Stimulated activated CD4-positive, alpha-beta T cell treated with anti-CD3 and anti-CD28 coated beads, TNF-alpha, amount 100 ng/mL, for 4 hours (primary cell): ENCODE results near the gene ARHGEF1.

ENCODE experiments used
- DNase-seq, 3 experiments: peaks; one replicate each; pipeline ENCODE4 v3.0.0-alpha.2; 2020; ENCODE audit warnings: low read depth in 3 of 3

The ARHGEF1 gene

GRCh38 chr19:41918653-41919244, 35.8 kb downstream of the ARHGEF1 start:
- no peak for DNase-seq

GRCh38 chr19:41919948-41920712, 37.1 kb downstream of the ARHGEF1 start:
- no peak for DNase-seq

- DNase-seq = no peak
Observed at GRCh38 chr19:41920882-41921576, 38.0 kb downstream of the ARHGEF1 start.

GRCh38 chr19:41921577-41922576, 38.9 kb downstream of the ARHGEF1 start:
- no peak for DNase-seq

- DNase-seq = no peak
Observed at GRCh38 chr19:41922585-41922984, 39.6 kb downstream of the ARHGEF1 start.

- no peak for DNase-seq
Observed at GRCh38 chr19:41923045-41923788, 40.2 kb downstream of the ARHGEF1 start.

GRCh38 chr19:41924151-41925145, 41.5 kb downstream of the ARHGEF1 start:
- no peak for DNase-seq

GRCh38 chr19:41925208-41926003, 42.4 kb downstream of the ARHGEF1 start:
- DNase-seq = no peak

- no peak for DNase-seq
Observed at GRCh38 chr19:41926028-41926762, 43.2 kb downstream of the ARHGEF1 start.

GRCh38 chr19:41926763-41927496, 43.9 kb downstream of the ARHGEF1 start:
- no peak for DNase-seq

- DNase-seq = no peak
Observed at GRCh38 chr19:41927497-41928192, 44.7 kb downstream of the ARHGEF1 start.

GRCh38 chr19:41928221-41928683, 45.3 kb downstream of the ARHGEF1 start, which contains the start of gene ERFL:
TSS of gene ERFL (minus strand) at chr19:41928449. CDS start at chr19:41912919, 15,530 bp downstream.
- DNase-seq = no peak

GRCh38 chr19:41928754-41929535, 46.0 kb downstream of the ARHGEF1 start:
- no peak for DNase-seq

GRCh38 chr19:41929536-41930071, 46.6 kb downstream of the ARHGEF1 start:
- no peak for DNase-seq

- no peak for DNase-seq
Observed at GRCh38 chr19:41930322-41930722, 47.3 kb downstream of the ARHGEF1 start.
